ENCODE results near the gene NR1I3.
"Not testable (repeated sequence)": the region's sequence is repeated elsewhere in the genome, so short reads cannot be mapped to it uniquely, and the experiment has no call there.

NR1I3 gene

GRCh38 chr1:161238039-161238473, at the start of gene NR1I3:
NR1I3 (minus strand) TSS chr1:161238203; CDS start chr1:161236565, 1,638 bp downstream.
- no peak for DNase-seq

GRCh38 chr1:161287482-161288054, 49.6 kb upstream of the NR1I3 start:
- DNase-seq = no peak

GRCh38 chr1:161285521-161285920, 47.5 kb upstream of the NR1I3 start:
- no peak for DNase-seq

GRCh38 chr1:161285113-161285512, 47.1 kb upstream of the NR1I3 start:
- DNase-seq = no peak

- no peak for DNase-seq
These were observed 45.0 kb upstream of the NR1I3 start for GRCh38 chr1:161282991-161283390.

GRCh38 chr1:161274874-161275273, 36.9 kb upstream of the NR1I3 start:
- DNase-seq = no peak

- DNase-seq = no peak
These were observed 35.4 kb upstream of the NR1I3 start for GRCh38 chr1:161273402-161273801.

- no peak for DNase-seq
These were observed 29.3 kb upstream of the NR1I3 start for GRCh38 chr1:161267321-161267720.

GRCh38 chr1:161266836-161267235, 28.8 kb upstream of the NR1I3 start:
- no peak for DNase-seq

GRCh38 chr1:161266202-161266601, 28.2 kb upstream of the NR1I3 start:
- no peak for DNase-seq

GRCh38 chr1:161265305-161265704, 27.3 kb upstream of the NR1I3 start:
- no peak for DNase-seq

GRCh38 chr1:161261261-161262235, 23.5 kb upstream of the NR1I3 start:
- DNase-seq = no peak

- no peak for DNase-seq
These were observed 22.6 kb upstream of the NR1I3 start for GRCh38 chr1:161260376-161261260.

GRCh38 chr1:161259765-161260164, 21.8 kb upstream of the NR1I3 start:
- DNase-seq = no peak

GRCh38 chr1:161259345-161259702, 21.3 kb upstream of the NR1I3 start:
- no peak for DNase-seq

GRCh38 chr1:161258439-161259344, 20.7 kb upstream of the NR1I3 start, which contains the start of gene PCP4L1:
PCP4L1 (plus strand) TSS chr1:161258745; CDS start chr1:161258975, 230 bp downstream.
- peak; percentile 33 for DNase-seq

GRCh38 chr1:161257109-161257508, 19.1 kb upstream of the NR1I3 start:
- DNase-seq = not testable (repeated sequence)

- not testable (repeated sequence) for DNase-seq
These were observed 18.0 kb upstream of the NR1I3 start for GRCh38 chr1:161255955-161256520.

- not testable (repeated sequence) for DNase-seq
These were observed 17.3 kb upstream of the NR1I3 start for GRCh38 chr1:161255302-161255701.

- DNase-seq = no peak
These were observed 13.6 kb upstream of the NR1I3 start for GRCh38 chr1:161251579-161251978.

GRCh38 chr1:161250829-161251228, 12.8 kb upstream of the NR1I3 start:
- DNase-seq = no peak

- not testable (repeated sequence) for DNase-seq
These were observed 12.1 kb upstream of the NR1I3 start for GRCh38 chr1:161250100-161250499.

Data from HCEC 1CT (cell line).